Loucy (cell line): ENCODE data around the gene LMF1.

Experiments
- H2AFZ ChIP-seq: fragments of 200-600 bp; sonication (generic); 2 replicates; pipeline ENCODE4 v1.6.0; 2016; ENCODE audit warnings: antibody characterized with exemption, mild to moderate bottlenecking, low read length, moderate library complexity
- H3F3A ChIP-seq: fragments of 200-600 bp; 2 replicates; pipeline ENCODE4 v1.6.0; 2016; ENCODE audit warnings: antibody characterized with exemption, low read depth, mild to moderate bottlenecking
- H3K27me3 ChIP-seq: fragments of 200-600 bp; sonication (generic); 2 replicates; pipeline ENCODE4 v1.6.1; 2014; ENCODE audit warnings: low read length, mild to moderate bottlenecking; ENCODE audit not compliant: insufficient read depth, poor library complexity, severe bottlenecking
- H3K36me3 ChIP-seq: fragments of 200-600 bp; sonication (generic); 2 replicates; pipeline ENCODE4 v1.6.1; 2016; ENCODE audit warnings: low read length; ENCODE audit not compliant: insufficient read depth
- H3K4me1 ChIP-seq: fragments of 200-600 bp; sonication (generic); 2 replicates; pipeline ENCODE4 v1.5.1; 2014; ENCODE audit warnings: low read length, mild to moderate bottlenecking; ENCODE audit not compliant: insufficient read depth, poor library complexity, severe bottlenecking
- H3K4me2 ChIP-seq: fragments of 200-600 bp; sonication (generic); 2 replicates; pipeline ENCODE4 v1.6.0; 2014; ENCODE audit warnings: antibody characterized with exemption, low read length, low read depth, mild to moderate bottlenecking; ENCODE audit not compliant: poor library complexity, severe bottlenecking
- H3K4me3 ChIP-seq: fragments of 200-600 bp; sonication (generic); 2 replicates; pipeline ENCODE4 v1.5.1; 2014; ENCODE audit warnings: low read length, mild to moderate bottlenecking, mixed read lengths; ENCODE audit not compliant: poor library complexity, severe bottlenecking
- H3K79me2 ChIP-seq: fragments of 200-600 bp; sonication (generic); 2 replicates; pipeline ENCODE4 v1.6.1; 2014; ENCODE audit warnings: low read length; ENCODE audit not compliant: insufficient read depth
- H3K9ac ChIP-seq: fragments of 200-600 bp; sonication (generic); 2 replicates; pipeline ENCODE4 v1.6.0; 2014; ENCODE audit warnings: mild to moderate bottlenecking, low read depth, low read length, moderate library complexity; ENCODE audit not compliant: poor library complexity, severe bottlenecking
- H3K9me2 ChIP-seq: fragments of 200-600 bp; sonication (generic); replicated peaks from 2 replicates; pipeline ENCODE4 v1.6.1; 2016; ENCODE audit warnings: low read depth, low read length, mixed read lengths
- H3K9me3 ChIP-seq: fragments of 200-600 bp; sonication (generic); 2 replicates; pipeline ENCODE4 v1.6.1; 2014; ENCODE audit warnings: mild to moderate bottlenecking, antibody characterized with exemption, low read length, low read depth; ENCODE audit not compliant: insufficient read depth
- H4K20me1 ChIP-seq: fragments of 200-600 bp; sonication (generic); 2 replicates; pipeline ENCODE4 v1.6.0; 2014; ENCODE audit warnings: antibody characterized with exemption, low read length, mild to moderate bottlenecking; ENCODE audit not compliant: insufficient read depth, poor library complexity, severe bottlenecking
- CTCF ChIP-seq: fragments of 200-600 bp; sonication (generic); conservative IDR thresholded peaks from 2 replicates; pipeline ENCODE4 v1.5.1; 2014; ENCODE audit warnings: mild to moderate bottlenecking, antibody characterized with exemption, low read length
- EZH2phosphoT487 ChIP-seq: fragments of 200-600 bp; IDR thresholded peaks from 2 replicates; pipeline ENCODE4 v1.6.1; 2018; ENCODE audit warnings: antibody characterized with exemption, mild to moderate bottlenecking, moderate library complexity, borderline replicate concordance

Gene LMF1

GRCh38 chr16:917591-918061, 53.2 kb downstream of the LMF1 start:
- no peak overlapping the region for H3K4me3 ChIP-seq
- no peaks in the 10 kb centered on the region for H3K9me3 ChIP-seq

GRCh38 chr16:916035-916799, 54.6 kb downstream of the LMF1 start:
- H3F3A ChIP-seq, result no peaks in the 10 kb centered on the region
- H3K4me2 ChIP-seq, result no peak overlapping the region
- H3K9me3 ChIP-seq, result no peaks in the 10 kb centered on the region
- no peaks in the 10 kb centered on the region for H3K36me3 ChIP-seq
- no peak overlapping the region for H3K9ac ChIP-seq
- no peak overlapping the region for H3K4me3 ChIP-seq
- H3K79me2 ChIP-seq, result no peaks in the 10 kb centered on the region
- TF ChIP-seq EZH2phosphoT487 (no peak), CTCF (no peak)
- no peak overlapping the region for H2AFZ ChIP-seq
- no peaks in the 10 kb centered on the region for H4K20me1 ChIP-seq
- no peaks in the 10 kb centered on the region for H3K4me1 ChIP-seq
- H3K27me3 ChIP-seq, result no peaks in the 10 kb centered on the region
- no peaks in the 10 kb centered on the region for H3K9me2 ChIP-seq

More at GRCh38 chr16:917591-918061, 53.2 kb downstream of the LMF1 start:
- H3K9ac ChIP-seq, result no peak overlapping the region
- H3K36me3 ChIP-seq, result no peaks in the 10 kb centered on the region
- no peak overlapping the region for H3K4me2 ChIP-seq
- no peaks in the 10 kb centered on the region for H3K27me3 ChIP-seq
- H3K4me1 ChIP-seq, result no peaks in the 10 kb centered on the region
- no peak overlapping the region for H2AFZ ChIP-seq
- H3F3A ChIP-seq, result no peaks in the 10 kb centered on the region
- no peaks in the 10 kb centered on the region for H3K79me2 ChIP-seq
- TF ChIP-seq EZH2phosphoT487 (no peak), CTCF (no peak)
- no peaks in the 10 kb centered on the region for H3K9me2 ChIP-seq
- no peaks in the 10 kb centered on the region for H4K20me1 ChIP-seq

- no peak overlapping the region for H3K4me3 ChIP-seq
- no peaks in the 10 kb centered on the region for H3F3A ChIP-seq
- H3K27me3 ChIP-seq, result no peaks in the 10 kb centered on the region
- H2AFZ ChIP-seq, result no peak overlapping the region
- H3K9ac ChIP-seq, result no peak overlapping the region
- no peak overlapping the region for H3K4me2 ChIP-seq
- no peaks in the 10 kb centered on the region for H4K20me1 ChIP-seq
- no peaks in the 10 kb centered on the region for H3K79me2 ChIP-seq
- no peaks in the 10 kb centered on the region for H3K9me2 ChIP-seq
- H3K36me3 ChIP-seq, result no peaks in the 10 kb centered on the region
- no peak for TF ChIP-seq EZH2phosphoT487
- TF ChIP-seq CTCF, result no peak
- no peaks in the 10 kb centered on the region for H3K9me3 ChIP-seq
- H3K4me1 ChIP-seq, result no peaks in the 10 kb centered on the region
Observed at GRCh38 chr16:915546-915945, 55.2 kb downstream of the LMF1 start.
